GM12878 (cell line): ENCODE results near the gene SEPTIN11. TPM values are rescaled to one million over a fixed set of nuclear protein-coding genes. Genes with fewer than 3 reads are reported as not detected.

Source experiments
- CREM ChIP-seq: IDR thresholded peaks from 2 replicates; pipeline ENCODE4 v1.6.1; 2014; ENCODE audit warnings: antibody characterized with exemption, low read depth
- JUNB ChIP-seq: IDR thresholded peaks from 2 replicates; pipeline ENCODE4 v1.6.1; 2016; ENCODE audit warnings: antibody characterized with exemption, mild to moderate bottlenecking
- NFIC ChIP-seq: IDR thresholded peaks from 2 replicates; pipeline ENCODE4 v1.6.1; 2012; ENCODE audit warnings: low read depth, mild to moderate bottlenecking, inconsistent platforms, low read length, moderate library complexity
- SPI1 ChIP-seq: IDR thresholded peaks from 2 replicates; pipeline ENCODE4 v1.6.1; 2011; ENCODE audit warnings: low read depth, mild to moderate bottlenecking, low read length, moderate library complexity, borderline replicate concordance; ENCODE audit not compliant: insufficient read depth
- polyA plus RNA-seq, 11 experiments: library from polyadenylated mRNA; depleted of rRNA in 4 of 11; unstranded in 6 of 11; stranded (reverse) in 5 of 11; fragments of >200 nt; fragmentation: Nextera tagmentation in 4 of 11; fragmentation: Illumina TruSeq in 1 of 11; extraction: Ambion mirVana in 4 of 11; extraction: Trizol in 1 of 11; gene quantifications; 1 replicate in 1 of 11; 2 replicates in 10 of 11; pipeline versions ENCODE4 v1.2.1 to v1.2.3, GENCODE V29; 2011 to 2016; ENCODE audit warnings: inconsistent platforms in 2 of 11, missing spikeins in 2 of 11, low read depth in 1 of 11
- total RNA-seq, 4 experiments: library from RNA; depleted of rRNA in 3 of 4; stranded (reverse); fragments of >200 nt in 3 of 4; fragmentation: Illumina TruSeq in 1 of 4; extraction: Trizol in 1 of 4; gene quantifications; 2 replicates each; pipeline versions ENCODE4 v1.2.1 to v1.2.3, GENCODE V29; 2013 to 2021
- TF ChIP-seq, protein P1 (sequence below): fragments of 450-650 bp; IDR thresholded peaks from 2 replicates; pipeline ENCODE4 v1.6.1; 2018; ENCODE audit warnings: borderline replicate concordance, mild to moderate bottlenecking; ENCODE audit not compliant: partially characterized antibody
- TF ChIP-seq, protein P2 (sequence below): IDR thresholded peaks from 2 replicates; pipeline ENCODE4 v1.6.1; 2011; ENCODE audit warnings: borderline replicate concordance, low read depth, mild to moderate bottlenecking, moderate library complexity, low read length; ENCODE audit not compliant: insufficient read depth, poor library complexity, severe bottlenecking
- TF ChIP-seq, protein P3 (sequence below): fragments of 450-650 bp; IDR thresholded peaks from 2 replicates; pipeline ENCODE4 v1.6.1; 2017; ENCODE audit warnings: mild to moderate bottlenecking, moderate library complexity
- TF ChIP-seq, protein P4 (sequence below): IDR thresholded peaks from 2 replicates; pipeline ENCODE4 v1.6.1; 2012; ENCODE audit warnings: low read length, inconsistent platforms
- TF ChIP-seq, protein P5 (sequence below): fragments of 450-650 bp; IDR thresholded peaks from 2 replicates; pipeline ENCODE4 v1.6.1; 2017; ENCODE audit warnings: low read depth, mild to moderate bottlenecking, moderate library complexity

Gene SEPTIN11
- total and polyA plus RNA-seq, 10 of the 15 experiments (the other 5 are each of a cell fraction or from before 2014, with no cell fraction given), result 24.7 to 160 (median 91.3) TPM

DNA sequence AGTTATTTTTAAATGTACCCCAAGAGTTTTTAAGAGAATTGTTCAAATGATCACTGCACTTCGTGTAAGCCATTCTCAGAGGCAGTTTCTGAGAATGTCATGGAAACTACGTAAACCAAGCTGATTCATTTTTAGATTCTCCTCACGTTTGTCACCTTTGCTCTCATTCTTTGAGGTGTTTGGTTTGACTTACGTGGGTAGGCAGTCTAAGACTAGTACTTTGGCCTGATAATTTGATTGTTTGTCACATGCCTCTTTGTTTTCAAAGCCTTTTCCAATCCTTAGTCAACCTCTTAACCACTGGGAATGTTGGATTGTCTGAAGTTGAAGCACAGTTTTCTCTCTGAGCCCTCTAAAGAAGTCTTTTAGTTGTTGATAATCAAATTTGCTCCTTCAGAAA, 10.5 kb downstream of the SEPTIN11 start (continued):
- TF ChIP-seq JUNB (peak; percentile 69), NFIC (peak; percentile 60), CREM (peak; percentile 45; the same call in 1 of the 2 replicates), SPI1 (no peak)
- TF ChIP-seq, protein P1, sequence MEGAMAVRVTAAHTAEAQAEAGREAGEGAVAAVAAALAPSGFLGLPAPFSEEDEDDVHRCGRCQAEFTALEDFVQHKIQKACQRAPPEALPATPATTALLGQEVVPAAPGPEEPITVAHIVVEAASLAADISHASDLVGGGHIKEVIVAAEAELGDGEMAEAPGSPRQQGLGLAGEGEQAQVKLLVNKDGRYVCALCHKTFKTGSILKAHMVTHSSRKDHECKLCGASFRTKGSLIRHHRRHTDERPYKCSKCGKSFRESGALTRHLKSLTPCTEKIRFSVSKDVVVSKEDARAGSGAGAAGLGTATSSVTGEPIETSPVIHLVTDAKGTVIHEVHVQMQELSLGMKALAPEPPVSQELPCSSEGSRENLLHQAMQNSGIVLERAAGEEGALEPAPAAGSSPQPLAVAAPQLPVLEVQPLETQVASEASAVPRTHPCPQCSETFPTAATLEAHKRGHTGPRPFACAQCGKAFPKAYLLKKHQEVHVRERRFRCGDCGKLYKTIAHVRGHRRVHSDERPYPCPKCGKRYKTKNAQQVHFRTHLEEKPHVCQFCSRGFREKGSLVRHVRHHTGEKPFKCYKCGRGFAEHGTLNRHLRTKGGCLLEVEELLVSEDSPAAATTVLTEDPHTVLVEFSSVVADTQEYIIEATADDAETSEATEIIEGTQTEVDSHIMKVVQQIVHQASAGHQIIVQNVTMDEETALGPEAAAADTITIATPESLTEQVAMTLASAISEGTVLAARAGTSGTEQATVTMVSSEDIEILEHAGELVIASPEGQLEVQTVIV, result no peak
- TF ChIP-seq, protein P2, sequence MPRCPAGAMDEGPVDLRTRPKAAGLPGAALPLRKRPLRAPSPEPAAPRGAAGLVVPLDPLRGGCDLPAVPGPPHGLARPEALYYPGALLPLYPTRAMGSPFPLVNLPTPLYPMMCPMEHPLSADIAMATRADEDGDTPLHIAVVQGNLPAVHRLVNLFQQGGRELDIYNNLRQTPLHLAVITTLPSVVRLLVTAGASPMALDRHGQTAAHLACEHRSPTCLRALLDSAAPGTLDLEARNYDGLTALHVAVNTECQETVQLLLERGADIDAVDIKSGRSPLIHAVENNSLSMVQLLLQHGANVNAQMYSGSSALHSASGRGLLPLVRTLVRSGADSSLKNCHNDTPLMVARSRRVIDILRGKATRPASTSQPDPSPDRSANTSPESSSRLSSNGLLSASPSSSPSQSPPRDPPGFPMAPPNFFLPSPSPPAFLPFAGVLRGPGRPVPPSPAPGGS, result no peak
- TF ChIP-seq, protein P3, sequence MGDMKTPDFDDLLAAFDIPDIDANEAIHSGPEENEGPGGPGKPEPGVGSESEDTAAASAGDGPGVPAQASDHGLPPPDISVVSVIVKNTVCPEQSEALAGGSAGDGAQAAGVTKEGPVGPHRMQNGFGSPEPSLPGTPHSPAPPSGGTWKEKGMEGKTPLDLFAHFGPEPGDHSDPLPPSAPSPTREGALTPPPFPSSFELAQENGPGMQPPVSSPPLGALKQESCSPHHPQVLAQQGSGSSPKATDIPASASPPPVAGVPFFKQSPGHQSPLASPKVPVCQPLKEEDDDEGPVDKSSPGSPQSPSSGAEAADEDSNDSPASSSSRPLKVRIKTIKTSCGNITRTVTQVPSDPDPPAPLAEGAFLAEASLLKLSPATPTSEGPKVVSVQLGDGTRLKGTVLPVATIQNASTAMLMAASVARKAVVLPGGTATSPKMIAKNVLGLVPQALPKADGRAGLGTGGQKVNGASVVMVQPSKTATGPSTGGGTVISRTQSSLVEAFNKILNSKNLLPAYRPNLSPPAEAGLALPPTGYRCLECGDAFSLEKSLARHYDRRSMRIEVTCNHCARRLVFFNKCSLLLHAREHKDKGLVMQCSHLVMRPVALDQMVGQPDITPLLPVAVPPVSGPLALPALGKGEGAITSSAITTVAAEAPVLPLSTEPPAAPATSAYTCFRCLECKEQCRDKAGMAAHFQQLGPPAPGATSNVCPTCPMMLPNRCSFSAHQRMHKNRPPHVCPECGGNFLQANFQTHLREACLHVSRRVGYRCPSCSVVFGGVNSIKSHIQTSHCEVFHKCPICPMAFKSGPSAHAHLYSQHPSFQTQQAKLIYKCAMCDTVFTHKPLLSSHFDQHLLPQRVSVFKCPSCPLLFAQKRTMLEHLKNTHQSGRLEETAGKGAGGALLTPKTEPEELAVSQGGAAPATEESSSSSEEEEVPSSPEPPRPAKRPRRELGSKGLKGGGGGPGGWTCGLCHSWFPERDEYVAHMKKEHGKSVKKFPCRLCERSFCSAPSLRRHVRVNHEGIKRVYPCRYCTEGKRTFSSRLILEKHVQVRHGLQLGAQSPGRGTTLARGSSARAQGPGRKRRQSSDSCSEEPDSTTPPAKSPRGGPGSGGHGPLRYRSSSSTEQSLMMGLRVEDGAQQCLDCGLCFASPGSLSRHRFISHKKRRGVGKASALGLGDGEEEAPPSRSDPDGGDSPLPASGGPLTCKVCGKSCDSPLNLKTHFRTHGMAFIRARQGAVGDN, result peak; percentile 42; the same call in 1 of the 2 replicates
- TF ChIP-seq, protein P4, sequence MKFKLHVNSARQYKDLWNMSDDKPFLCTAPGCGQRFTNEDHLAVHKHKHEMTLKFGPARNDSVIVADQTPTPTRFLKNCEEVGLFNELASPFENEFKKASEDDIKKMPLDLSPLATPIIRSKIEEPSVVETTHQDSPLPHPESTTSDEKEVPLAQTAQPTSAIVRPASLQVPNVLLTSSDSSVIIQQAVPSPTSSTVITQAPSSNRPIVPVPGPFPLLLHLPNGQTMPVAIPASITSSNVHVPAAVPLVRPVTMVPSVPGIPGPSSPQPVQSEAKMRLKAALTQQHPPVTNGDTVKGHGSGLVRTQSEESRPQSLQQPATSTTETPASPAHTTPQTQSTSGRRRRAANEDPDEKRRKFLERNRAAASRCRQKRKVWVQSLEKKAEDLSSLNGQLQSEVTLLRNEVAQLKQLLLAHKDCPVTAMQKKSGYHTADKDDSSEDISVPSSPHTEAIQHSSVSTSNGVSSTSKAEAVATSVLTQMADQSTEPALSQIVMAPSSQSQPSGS, result peak; percentile 56; the same call in 1 of the 2 replicates
- TF ChIP-seq, protein P5, sequence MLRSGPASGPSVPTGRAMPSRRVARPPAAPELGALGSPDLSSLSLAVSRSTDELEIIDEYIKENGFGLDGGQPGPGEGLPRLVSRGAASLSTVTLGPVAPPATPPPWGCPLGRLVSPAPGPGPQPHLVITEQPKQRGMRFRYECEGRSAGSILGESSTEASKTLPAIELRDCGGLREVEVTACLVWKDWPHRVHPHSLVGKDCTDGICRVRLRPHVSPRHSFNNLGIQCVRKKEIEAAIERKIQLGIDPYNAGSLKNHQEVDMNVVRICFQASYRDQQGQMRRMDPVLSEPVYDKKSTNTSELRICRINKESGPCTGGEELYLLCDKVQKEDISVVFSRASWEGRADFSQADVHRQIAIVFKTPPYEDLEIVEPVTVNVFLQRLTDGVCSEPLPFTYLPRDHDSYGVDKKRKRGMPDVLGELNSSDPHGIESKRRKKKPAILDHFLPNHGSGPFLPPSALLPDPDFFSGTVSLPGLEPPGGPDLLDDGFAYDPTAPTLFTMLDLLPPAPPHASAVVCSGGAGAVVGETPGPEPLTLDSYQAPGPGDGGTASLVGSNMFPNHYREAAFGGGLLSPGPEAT, result peak; percentile 79; the same call in 1 of the 2 replicates
